HG02840 (cell line): ENCODE results near the gene ODF2L.
A peak's percentile ranks its signal among the peaks of the same experiment; 100 is the strongest.

Experiments used
- ATAC-seq: cut with Tn5 transposase; IDR thresholded peaks from one replicate; pipeline ENCODE4 v1.9.1; 2021; ENCODE audit warnings: mild to moderate bottlenecking, moderate library complexity, moderate number of reproducible peaks; ENCODE audit not compliant: unreplicated experiment, low FRiP score

ODF2L gene, protein sequence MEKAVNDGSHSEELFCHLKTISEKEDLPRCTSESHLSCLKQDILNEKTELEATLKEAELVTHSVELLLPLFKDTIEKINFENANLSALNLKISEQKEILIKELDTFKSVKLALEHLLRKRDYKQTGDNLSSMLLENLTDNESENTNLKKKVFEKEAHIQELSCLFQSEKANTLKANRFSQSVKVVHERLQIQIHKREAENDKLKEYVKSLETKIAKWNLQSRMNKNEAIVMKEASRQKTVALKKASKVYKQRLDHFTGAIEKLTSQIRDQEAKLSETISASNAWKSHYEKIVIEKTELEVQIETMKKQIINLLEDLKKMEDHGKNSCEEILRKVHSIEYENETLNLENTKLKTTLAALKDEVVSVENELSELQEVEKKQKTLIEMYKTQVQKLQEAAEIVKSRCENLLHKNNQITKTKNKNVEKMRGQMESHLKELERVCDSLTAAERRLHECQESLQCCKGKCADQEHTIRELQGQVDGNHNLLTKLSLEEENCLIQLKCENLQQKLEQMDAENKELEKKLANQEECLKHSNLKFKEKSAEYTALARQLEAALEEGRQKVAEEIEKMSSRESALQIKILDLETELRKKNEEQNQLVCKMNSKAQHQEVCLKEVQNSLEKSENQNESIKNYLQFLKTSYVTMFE

DNA sequence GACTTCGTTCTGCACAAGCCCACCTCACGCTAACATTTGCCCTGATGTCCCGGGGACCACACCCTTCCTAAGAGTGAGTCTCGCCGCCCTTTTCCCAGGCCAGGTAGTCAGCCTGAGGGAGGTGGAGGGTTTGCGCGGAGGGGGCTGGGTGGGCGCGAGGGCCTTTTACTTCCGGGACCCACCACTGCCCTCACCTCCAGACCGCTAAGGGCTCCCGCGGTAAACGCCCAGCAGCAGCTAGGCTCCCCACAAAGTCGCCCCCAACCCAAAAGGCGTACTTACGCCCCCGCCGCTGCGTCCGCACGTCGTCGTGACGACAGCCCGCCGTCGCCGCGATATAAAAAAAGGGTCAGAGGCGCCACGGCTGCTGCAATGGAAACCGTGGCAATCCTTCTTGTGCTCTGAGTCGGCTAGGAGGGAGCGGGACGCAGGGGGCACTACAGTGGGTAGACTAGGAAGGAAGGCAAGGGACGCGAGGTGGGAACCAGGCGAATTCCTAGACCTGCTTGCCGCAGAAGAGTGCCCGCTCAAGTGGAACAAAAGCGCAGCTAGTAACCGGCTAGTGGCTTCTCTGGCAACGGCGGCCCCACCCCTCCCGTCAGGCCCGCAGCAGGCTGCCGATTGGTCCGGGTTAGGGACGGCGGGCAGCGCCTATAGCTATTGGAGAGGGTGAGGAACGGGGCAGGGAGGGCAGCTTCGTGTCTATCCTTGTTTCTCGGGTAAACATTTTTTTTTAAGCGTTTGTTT is at the start of gene ODF2L:
TSS of gene ODF2L (minus strand) at position 573 of the 747 bp plus-strand sequence. CDS start 9,296 bp downstream, outside the sequence.
- ATAC-seq = peak; percentile 100

DNA sequence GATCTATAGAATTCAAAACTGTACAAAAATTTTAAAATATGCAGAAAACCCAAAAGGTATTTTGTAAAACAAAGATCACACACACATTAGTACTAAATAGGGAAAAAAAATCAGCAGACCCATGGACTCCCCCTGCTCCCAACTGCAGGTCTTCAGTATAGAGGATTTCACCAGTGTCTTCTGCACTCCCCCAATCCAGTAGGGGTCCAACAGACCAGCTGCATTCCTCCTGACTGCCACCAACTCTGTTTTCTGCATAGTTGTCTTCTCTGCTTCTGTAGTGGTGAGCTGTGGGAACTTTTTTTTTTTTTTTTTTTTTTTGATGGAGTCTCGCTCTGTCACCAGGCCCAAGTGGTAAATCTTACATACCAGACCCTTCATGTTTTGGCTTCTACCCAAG is 49.8 kb upstream of the ODF2L start:
- no peak for ATAC-seq

DNA sequence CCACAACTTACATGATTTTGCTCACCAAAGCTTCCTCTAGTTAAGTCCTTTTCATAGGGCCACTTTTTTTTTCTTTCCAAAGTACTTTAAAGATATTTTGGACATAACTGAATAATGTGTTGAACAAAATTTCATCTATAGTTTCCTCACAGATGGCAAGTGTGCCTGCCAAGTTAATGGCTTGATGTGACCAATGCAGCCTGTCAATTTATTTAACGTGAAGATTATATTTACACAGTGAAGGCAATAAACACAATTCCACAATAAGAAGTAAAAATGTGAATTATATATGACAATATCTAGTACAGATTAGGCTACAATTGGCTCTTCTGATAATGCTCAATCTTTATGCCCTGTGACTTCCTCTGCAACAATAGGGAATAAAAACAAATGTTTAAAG is 45.9 kb upstream of the ODF2L start:
- no peak for ATAC-seq

DNA sequence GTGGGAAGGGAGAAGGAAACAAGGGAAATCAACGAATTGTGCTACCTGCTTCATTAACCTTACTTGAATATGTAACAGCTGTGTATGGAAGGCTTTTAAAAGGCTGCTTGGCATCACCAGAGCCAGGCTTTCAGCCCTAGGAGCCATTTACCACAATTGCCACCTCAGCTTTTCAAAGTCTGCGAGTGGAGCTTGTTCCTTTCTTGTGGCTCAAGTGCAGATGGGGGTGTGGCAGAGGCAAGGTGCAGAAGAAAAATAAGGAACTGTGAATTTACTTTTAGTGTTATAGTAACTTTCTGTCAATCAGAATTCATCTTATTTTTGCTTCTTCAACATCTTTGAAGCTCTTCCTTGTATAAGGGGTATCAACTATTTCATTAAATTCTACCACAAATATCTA is 45.5 kb upstream of the ODF2L start:
- no peak for ATAC-seq

DNA sequence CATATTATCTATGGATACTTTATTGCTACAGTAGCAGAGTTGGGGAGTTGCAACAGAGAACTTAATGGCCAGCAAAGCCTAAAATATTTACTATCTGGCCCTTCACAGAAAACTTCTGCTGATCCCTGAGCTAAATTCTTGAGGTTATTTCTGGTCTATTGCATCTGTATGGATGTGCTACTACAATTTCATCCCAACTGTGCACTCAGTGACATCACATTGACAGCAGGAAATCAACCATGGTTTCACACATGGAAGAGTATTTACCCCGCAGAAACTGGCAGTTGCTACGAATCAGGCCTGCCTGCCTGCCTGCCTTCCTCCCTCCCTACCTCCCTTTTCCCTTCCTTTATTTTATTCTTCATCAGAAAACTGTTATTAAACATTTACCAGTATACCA is 39.9 kb upstream of the ODF2L start:
- no peak for ATAC-seq

DNA sequence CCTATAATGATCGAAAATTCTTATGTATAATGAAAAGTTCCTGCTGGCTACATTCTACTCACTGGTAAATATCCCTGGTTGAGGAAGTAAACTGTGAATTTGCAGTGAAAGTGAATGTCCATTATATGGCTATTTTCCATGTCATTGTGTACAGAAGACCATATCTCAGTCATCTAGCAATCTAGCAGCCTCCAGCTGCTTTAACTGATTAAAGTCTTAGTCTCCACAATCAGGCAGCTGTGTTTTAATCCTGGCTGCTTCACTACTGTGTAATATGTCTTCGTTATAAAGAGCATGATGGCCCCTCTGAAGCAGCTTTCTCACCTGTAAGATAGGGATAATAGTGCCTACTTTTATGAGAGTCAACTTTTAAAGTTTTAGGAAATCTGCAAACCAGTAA is 39.2 kb upstream of the ODF2L start:
- ATAC-seq = no peak

DNA sequence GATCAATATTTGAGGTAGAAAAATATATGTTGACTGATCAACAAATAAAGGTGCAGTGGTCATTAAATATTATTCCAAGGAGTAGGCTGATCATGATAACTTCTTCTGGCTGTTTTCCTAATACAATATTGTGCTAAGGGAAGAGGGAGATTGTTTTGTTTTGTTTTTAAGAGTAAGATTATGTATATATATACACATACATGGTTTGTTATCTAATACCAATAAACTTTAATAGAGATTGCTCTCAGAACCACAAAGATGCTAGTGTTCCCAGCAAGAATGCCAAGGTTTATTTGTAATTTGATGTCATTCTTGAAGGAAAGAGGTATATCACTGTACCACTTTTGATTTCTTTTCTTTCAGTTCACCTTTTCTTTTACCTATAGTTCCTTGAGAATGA is 37.9 kb upstream of the ODF2L start:
- no peak for ATAC-seq

DNA sequence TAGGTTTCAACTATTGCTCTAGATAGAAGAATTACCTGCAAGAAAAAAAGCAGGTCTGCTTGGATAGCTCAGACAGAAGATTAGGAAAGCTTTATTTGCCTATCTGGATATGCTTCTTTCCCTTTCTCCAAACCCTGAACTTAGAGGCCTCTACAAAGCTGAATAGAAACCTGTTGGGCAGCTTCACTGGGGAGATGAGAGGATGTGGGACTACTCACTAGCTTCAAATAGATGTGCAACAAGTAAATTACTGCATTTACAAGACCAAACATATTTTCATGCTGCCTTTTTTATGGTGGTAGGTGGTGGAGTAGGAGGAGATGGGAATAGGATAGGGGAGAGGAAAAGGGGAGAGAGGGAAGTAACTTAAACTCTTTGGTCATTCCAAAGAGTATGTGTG is 34.3 kb upstream of the ODF2L start:
- ATAC-seq = no peak

DNA sequence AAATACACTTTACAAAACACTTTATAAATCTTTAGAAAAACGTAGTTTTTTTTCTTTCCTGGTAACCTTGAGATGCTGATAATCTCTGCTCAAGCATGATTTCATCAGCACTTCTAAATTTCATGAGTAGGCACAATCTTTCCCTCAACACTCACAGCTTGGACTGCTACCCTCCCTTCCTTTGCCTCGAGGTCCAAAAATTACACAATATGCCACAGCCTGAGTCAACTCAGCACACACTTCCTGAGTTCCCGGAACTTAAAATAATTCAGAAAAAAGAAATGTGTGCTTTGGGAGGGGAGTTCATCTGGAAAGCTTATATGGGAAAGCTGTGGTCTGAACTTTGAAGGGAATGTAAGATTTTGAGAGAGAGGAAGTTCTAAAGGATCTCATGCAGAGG is 33.7 kb upstream of the ODF2L start:
- no peak for ATAC-seq

DNA sequence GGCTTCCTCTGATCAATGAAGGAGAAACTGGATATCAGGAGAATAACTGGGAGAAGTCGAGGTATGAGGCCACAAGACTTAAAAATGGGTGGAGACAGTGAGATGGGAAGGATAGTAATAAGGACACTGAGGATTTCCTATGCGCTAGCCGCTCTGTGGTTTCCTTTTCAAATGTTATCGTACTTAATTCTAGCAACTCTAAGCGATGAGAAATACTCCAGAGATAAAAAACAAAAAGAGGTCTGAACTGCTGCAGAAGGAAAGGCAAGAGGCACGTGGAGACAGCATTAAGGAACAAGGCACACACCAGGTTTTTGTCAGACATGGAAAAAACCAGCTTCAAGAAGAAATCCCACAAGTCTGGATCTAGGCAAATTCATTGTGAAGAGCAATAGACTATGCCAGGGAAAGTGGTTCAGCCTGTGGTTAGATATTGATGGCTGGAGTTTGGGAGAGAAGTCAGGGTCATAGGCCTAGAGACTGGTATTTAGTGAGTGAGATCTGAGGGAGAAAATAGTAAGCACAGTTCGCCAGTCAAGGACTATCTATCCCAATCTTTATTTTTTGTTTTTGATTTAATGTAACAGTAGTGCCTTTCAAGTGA is 33.1 kb upstream of the ODF2L start:
- ATAC-seq = no peak

DNA sequence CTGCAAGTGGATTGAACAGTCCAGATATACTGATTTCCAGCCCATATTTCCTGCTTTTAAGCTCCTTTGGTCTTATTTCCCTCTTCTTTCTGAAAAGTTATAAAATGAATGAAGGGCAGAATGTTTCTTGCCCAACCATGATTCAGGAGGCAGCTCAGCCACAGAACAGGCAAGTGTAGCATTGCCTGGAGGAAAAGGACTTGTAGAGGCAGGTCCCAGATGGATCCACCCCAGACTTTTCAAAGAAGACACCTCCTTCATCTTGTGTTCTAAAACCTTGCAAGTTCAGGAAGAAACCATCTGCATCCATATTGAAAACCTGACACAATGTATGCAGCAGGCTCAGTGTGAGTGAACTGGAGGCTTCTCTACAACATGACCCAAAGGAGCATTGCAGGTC is 27.8 kb upstream of the ODF2L start, which contains the start of gene CLCA2:
TSS of gene CLCA2 (plus strand) at position 299 of the 400 bp plus-strand sequence. CDS start at position 376, 77 bp downstream.
- ATAC-seq = no peak

DNA sequence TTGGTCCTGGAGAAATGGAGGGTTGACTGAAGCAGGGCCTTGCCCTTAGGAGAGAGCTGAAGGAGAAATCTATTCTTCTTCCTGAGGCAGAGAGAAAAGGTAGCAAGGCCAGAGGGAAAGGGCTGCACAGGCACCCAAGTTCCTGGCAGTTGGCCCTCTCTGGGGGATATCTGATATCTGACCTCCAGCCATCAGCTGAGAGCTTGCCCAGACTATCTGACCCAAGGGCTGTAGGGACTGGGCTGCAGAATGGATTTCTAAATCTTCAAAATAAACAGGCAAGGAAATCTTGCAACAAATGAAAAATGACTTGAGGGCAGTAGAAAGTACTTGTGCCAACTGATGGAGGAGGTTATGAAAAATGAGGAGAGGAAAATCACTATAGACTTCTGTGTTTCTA is 27.4 kb upstream of the ODF2L start:
- no peak for ATAC-seq

DNA sequence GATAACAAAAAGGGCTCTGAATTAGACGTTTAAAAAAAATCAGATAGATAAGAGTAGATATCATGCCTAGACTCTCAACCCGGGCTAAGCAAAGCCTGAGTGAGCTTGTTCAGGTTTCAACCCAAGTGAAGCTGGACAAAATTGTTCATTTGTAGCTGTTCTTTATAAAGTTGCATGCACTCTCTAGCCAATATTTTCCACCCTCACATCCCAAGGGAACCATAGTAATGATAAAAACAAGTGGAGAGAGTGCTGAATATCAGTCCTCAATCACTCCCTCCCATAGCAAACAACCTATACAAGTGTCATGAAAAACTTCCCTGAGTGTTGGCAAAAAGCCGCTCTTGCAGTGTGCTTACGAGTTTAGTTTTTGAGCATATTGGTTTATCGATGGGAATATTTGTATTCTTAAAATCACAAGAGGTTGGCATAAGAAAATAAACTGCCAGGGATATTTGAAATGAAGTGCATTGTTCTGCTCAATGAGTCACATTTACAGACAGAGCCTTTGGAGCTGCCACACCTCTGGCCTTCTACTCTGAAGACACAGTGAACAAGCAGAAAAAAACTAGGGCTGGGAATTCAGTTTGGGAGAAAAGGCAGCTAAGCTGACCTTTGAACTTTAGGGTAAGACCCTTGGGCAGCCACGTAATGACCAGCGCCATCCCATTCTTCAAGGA is 25.6 kb upstream of the ODF2L start:
- ATAC-seq = no peak

DNA sequence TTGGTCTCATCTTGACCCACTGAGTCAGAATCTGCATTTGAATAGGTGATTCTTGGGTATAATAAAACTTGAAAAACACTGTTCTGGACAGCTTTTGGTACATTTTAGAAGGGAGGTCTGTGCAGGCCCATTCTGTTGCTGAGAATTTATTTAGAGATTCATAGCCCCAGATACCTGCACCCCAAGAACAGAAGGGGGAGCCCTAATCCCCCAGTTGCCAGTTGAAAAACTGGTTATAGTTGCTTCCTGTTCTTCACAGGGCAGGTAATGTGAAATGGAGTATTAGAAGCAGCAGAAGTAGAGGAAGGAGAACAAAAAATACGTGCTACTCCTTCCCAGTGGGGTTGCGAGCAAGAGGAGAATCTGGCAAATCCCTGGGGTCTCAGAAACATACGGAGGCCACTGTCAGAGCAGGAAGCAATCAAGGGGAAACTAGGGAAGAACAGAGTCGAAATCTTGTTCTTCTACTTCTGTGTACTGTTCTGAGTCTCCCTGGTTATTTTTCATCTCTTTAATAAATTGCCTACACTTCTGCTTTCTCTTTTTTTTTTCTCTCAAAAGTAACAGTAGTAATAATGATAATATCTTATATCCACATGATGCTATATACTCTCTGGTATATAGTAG is 23.3 kb upstream of the ODF2L start:
- ATAC-seq = peak; percentile 77

DNA sequence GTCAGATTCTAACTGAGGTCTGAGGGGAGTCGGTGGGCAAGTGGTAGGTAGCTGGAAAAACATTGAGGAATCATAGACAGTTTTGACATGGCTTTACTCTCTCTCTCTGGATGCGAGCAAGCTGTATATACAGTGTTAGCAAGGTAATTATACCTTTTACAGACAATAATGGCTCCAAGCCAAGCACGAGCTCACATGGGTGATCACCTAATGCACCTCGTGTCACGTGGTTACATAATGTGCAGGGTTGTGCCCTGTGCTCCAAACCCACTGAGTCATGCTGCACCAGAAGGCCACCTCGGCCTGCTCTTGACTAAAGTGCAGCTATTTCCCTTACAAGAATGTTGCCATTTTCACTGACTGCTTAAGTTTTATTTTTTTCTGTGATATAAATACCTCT is 20.2 kb upstream of the ODF2L start:
- ATAC-seq = no peak

DNA sequence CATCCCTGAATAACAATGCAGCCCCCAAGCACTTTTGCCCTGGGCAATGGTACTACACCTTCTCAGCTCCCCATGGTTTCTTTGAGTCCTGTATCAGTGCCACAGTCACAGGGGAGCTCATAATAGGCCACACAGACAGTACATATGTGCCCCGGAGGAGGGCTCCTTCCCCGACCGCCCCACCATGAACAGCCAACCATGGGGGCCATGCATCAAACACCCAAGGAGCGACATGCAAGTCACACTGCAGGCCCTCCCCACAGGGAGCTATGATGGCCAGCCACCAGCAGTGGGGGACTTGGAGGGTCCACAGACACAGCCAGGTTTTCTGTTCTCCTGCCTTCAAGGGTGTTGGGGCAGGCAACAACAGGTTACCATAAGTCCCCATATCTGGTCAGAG is 14.8 kb upstream of the ODF2L start:
- no peak for ATAC-seq

DNA sequence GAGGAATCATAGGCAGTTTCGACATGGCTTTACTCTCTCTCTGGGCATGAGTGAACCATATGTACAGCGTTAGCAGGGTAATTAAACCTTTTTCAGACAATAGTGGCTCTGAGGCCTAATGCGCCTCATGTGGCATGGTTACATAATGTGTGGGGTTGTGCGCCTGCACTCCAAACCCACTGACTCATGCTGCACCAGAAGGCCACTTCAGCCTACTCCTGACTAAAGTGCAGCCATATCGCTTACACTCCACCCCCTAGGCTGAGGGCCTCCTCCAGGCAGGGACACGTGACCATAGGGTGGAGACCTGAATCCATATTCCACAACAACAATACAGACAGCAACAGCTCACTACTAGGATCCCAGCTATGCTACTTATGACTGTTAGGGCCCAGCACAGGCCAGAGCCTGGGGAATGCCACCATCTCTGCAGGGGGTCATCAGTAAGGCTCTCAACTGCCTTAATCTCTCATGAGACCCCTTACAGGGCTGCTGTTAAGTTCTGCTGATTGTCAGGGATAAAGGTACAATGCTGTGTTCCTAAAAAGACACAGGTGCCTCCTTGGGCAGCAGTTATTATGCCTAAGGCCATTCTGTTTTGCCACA is 13.4 kb upstream of the ODF2L start:
- ATAC-seq = no peak

DNA sequence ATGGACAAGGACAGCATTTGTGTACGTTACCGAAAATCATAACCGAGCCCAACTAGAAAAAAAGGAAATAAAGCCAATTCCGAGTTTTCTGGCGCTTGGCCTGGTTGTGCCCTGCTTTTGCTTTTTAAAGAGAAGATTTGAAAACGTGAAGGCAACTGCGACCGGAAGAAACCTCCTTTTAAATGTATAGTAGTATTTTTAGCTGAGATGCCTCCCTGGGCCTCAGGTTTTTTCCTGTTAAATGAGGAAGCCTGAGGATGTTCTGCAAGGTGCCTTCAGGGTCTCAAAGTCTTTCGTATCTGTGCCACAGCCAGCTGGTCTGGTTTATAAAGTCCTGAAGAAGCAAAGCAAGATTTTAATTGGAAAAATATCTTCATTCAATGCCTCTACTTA is 371 bp upstream of the ODF2L start:
- peak; percentile 5 for ATAC-seq

DNA sequence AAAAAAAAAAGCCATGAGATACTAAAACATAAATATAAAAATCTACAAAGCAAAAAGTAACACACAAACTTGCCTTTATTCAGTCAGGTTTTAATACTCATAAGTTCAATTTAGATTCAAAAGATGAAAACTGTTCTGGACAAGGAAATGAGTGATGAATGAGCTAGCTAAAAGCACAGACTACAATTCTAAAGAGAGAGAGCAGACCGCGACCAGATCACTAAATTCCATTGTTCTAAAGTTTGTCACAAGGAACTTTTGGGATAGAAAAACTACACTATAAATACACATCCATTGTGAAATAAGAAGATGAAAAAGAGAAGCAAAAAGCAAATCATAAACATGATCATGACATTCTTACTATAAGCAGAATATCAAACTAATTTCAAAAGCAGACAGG is 1.7 kb downstream of the ODF2L start:
- ATAC-seq = no peak

DNA sequence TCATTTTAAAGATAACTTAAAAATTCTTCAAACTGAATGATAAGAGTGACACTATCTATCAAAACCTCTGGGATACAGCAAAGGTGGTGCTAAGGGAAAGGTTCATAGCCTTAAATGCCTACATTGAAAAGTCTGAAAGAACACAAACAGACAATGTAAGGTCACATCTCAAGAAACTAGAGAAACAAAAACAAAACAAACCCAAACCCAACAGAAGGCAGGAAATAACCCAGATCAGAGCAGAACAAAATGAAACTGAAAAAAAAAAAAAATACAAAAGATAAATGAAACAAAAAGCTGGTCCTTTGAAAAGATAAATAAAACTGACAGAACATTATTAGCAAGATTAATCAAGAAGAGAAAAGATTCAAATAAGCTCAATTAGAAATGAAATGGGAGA is 6.8 kb downstream of the ODF2L start:
- no peak for ATAC-seq
